HepG2 (cell line): Measurements from ENCODE around the gene NDUFAF8. TPM values are rescaled to one million over a fixed set of nuclear protein-coding genes. Genes with fewer than 3 reads are reported as not detected.

Source experiments
- CREB1 ChIP-seq, 2 experiments: fragments of 450-650 bp in 1 of 2; IDR thresholded peaks; 2 replicates each; pipeline ENCODE4 v1.6.1; 2016 to 2017; ENCODE audit warnings: control low read depth in 1 of 2, mild to moderate bottlenecking in 1 of 2, missing compliant biosample characterization in 1 of 2, missing genetic modification characterization in 1 of 2
- EP300 ChIP-seq, 3 experiments: sonication (generic) in 1 of 3; formaldehyde crosslinking in 1 of 3; IDR thresholded peaks; 2 replicates each; pipeline versions ENCODE4 v1.5.1 to v1.6.1; 2011 to 2020; ENCODE audit warnings: low read depth in 2 of 3, low read length in 2 of 3, borderline replicate concordance in 1 of 3, improper control_type of control experiment in 1 of 3, mild to moderate bottlenecking in 1 of 3, missing genetic modification reagents in 1 of 3, moderate library complexity in 1 of 3
- NRL ChIP-seq: sonication (generic); formaldehyde crosslinking; IDR thresholded peaks from 2 replicates; pipeline ENCODE4 v1.5.0; 2020; ENCODE audit warnings: missing genetic modification reagents, mild to moderate bottlenecking, moderate library complexity, borderline replicate concordance
- POLR2AphosphoS2 ChIP-seq: IDR thresholded peaks from 2 replicates; pipeline ENCODE4 v1.6.1; 2011; ENCODE audit warnings: low read depth, low read length, improper control_type of control experiment
- RFX1 ChIP-seq: fragments of 450-650 bp; IDR thresholded peaks from 2 replicates; pipeline ENCODE4 v1.6.1; 2017
- SMARCE1 ChIP-seq: fragments of 450-650 bp; IDR thresholded peaks from 2 replicates; pipeline ENCODE4 v1.6.1; 2017; ENCODE audit warnings: borderline replicate concordance
- ZMYM3 ChIP-seq: sonication (generic); formaldehyde crosslinking; IDR thresholded peaks from 2 replicates; pipeline ENCODE4 v1.5.1; 2020; ENCODE audit warnings: mild to moderate bottlenecking, missing genetic modification reagents
- ZNF20 ChIP-seq: sonication (generic); formaldehyde crosslinking; IDR thresholded peaks from 2 replicates; pipeline ENCODE4 v1.4.0; 2020; ENCODE audit warnings: mild to moderate bottlenecking, moderate library complexity, missing genetic modification reagents
- ZNF367 ChIP-seq: sonication (generic); formaldehyde crosslinking; IDR thresholded peaks from 2 replicates; pipeline ENCODE4 v1.4.0; 2020; ENCODE audit warnings: missing genetic modification reagents, borderline replicate concordance
- ZNF530 ChIP-seq: sonication (generic); formaldehyde crosslinking; IDR thresholded peaks from 2 replicates; pipeline ENCODE4 v1.5.0; 2020; ENCODE audit warnings: low read depth, mild to moderate bottlenecking, missing genetic modification reagents
- ZNF543 ChIP-seq: sonication (generic); formaldehyde crosslinking; IDR thresholded peaks from 2 replicates; pipeline ENCODE4 v1.4.0; 2020; ENCODE audit warnings: mild to moderate bottlenecking, missing genetic modification reagents
- ZNF644 ChIP-seq: IDR thresholded peaks from 2 replicates; pipeline ENCODE4 v1.6.1; 2016; ENCODE audit warnings: low read depth
- ZNF670 ChIP-seq: sonication (generic); formaldehyde crosslinking; IDR thresholded peaks from 2 replicates; pipeline ENCODE4 v1.8.0; 2022; ENCODE audit warnings: mild to moderate bottlenecking, missing genetic modification reagents, borderline replicate concordance
- ZNF776 ChIP-seq: sonication (generic); formaldehyde crosslinking; IDR thresholded peaks from 2 replicates; pipeline ENCODE4 v1.4.0; 2020; ENCODE audit warnings: mild to moderate bottlenecking, missing genetic modification reagents
- polyA plus RNA-seq, 8 experiments: library from polyadenylated mRNA; depleted of rRNA in 3 of 8; stranded (reverse) in 7 of 8; unstranded in 1 of 8; fragments of >200 nt; fragmentation: Illumina TruSeq in 4 of 8; extraction: Trizol in 4 of 8; gene quantifications; 2 replicates each; pipeline versions ENCODE4 v1.2.1 to v1.2.3, GENCODE V29; 2011 to 2016; ENCODE audit warnings: low read depth in 4 of 8, missing spikeins in 1 of 8, mixed read lengths in 1 of 8; ENCODE audit not compliant: insufficient read depth in 1 of 8
- total RNA-seq, 5 experiments: library from RNA; depleted of rRNA; stranded (reverse); fragments of >200 nt; fragmentation: Illumina TruSeq; extraction: Trizol; gene quantifications; 2 replicates each; pipeline ENCODE4 v1.2.3, GENCODE V29; 2016; ENCODE audit warnings: low read depth in 1 of 5
- TF ChIP-seq, protein P1 (sequence below): sonication (generic); formaldehyde crosslinking; IDR thresholded peaks from 2 replicates; pipeline ENCODE4 v1.4.0; 2020; ENCODE audit warnings: missing genetic modification reagents
- TF ChIP-seq, protein P2 (sequence below): sonication (generic); formaldehyde crosslinking; IDR thresholded peaks from 2 replicates; pipeline ENCODE4 v1.5.1; 2020; ENCODE audit warnings: mild to moderate bottlenecking, missing genetic modification reagents, borderline replicate concordance

NDUFAF8 gene
- total and polyA plus RNA-seq, 2 of the 13 experiments (the other 11 are each of a cell fraction or from before 2014, with no cell fraction given) = 75.6 to 233 TPM

DNA sequence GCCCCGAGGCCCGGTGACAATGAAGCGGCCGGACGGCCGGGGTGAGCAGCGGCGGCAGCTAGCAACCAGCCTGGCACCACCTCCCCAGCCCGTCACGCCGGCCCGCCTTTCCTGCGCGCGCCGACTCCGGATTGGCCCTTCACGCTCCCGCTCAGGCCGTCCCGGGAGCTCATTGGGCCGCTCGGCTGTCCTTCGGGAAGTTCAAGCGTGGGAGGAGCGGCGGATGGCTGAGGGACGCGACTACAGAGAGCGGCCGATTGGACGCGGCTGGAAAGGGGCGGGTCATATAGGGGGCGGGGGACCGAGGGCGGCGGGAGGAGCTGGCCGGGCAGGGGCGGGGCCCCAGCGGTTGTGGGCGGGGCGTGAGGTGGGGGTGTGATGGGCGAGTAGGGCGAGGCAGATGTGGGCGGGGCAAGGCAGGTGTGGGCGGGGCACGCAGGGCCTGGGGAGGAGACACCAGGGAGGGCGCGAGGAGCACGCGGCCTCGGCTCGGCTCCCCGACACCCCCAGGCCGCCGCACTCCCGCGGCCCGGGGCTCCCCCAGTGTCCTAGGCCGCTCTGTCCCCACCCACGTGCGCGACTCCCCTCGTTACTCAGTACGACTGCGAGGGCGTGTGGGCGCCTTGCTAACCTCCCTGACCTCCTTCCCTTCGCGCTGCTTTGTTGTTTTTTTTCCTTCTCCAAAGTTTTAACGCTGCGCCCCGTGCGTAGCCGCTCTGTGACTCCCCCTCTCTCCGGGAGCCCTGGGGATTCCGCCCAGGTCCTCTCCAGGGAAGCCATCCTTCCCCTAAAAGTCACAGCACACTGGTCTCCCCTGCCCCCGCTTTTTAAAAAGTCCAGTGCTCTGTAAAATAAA lies 16.0 kb upstream of the NDUFAF8 start, which contains the start of gene CEP131 (continued):
- TF ChIP-seq, protein P1, sequence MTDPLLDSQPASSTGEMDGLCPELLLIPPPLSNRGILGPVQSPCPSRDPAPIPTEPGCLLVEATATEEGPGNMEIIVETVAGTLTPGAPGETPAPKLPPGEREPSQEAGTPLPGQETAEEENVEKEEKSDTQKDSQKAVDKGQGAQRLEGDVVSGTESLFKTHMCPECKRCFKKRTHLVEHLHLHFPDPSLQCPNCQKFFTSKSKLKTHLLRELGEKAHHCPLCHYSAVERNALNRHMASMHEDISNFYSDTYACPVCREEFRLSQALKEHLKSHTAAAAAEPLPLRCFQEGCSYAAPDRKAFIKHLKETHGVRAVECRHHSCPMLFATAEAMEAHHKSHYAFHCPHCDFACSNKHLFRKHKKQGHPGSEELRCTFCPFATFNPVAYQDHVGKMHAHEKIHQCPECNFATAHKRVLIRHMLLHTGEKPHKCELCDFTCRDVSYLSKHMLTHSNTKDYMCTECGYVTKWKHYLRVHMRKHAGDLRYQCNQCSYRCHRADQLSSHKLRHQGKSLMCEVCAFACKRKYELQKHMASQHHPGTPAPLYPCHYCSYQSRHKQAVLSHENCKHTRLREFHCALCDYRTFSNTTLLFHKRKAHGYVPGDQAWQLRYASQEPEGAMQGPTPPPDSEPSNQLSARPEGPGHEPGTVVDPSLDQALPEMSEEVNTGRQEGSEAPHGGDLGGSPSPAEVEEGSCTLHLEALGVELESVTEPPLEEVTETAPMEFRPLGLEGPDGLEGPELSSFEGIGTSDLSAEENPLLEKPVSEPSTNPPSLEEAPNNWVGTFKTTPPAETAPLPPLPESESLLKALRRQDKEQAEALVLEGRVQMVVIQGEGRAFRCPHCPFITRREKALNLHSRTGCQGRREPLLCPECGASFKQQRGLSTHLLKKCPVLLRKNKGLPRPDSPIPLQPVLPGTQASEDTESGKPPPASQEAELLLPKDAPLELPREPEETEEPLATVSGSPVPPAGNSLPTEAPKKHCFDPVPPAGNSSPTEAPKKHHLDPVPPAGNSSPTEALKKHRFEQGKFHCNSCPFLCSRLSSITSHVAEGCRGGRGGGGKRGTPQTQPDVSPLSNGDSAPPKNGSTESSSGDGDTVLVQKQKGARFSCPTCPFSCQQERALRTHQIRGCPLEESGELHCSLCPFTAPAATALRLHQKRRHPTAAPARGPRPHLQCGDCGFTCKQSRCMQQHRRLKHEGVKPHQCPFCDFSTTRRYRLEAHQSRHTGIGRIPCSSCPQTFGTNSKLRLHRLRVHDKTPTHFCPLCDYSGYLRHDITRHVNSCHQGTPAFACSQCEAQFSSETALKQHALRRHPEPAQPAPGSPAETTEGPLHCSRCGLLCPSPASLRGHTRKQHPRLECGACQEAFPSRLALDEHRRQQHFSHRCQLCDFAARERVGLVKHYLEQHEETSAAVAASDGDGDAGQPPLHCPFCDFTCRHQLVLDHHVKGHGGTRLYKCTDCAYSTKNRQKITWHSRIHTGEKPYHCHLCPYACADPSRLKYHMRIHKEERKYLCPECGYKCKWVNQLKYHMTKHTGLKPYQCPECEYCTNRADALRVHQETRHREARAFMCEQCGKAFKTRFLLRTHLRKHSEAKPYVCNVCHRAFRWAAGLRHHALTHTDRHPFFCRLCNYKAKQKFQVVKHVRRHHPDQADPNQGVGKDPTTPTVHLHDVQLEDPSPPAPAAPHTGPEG (CRISPR knock-in tag) = peak; percentile 62; the same call in 1 of the 2 replicates
- peak; percentile 77; the same call in 1 of the 2 replicates for TF ChIP-seq ZNF776
- TF ChIP-seq ZMYM3 = peak; percentile 22; the same call in 1 of the 2 replicates
- no peak for TF ChIP-seq ZNF530 (CRISPR knock-in tag)
- no peak for TF ChIP-seq POLR2AphosphoS2
- no peak for TF ChIP-seq ZNF543 (CRISPR knock-in tag)
- TF ChIP-seq EP300 (IDR thresholded peaks at IDR 0.05; ENCODE audit: low read depth in 2 of 2, low read length in 2 of 2) = no peak
- TF ChIP-seq EP300 (CRISPR knock-in tag; IDR thresholded peaks at IDR 0.05; ENCODE audit: borderline replicate concordance) = peak; percentile 39; the same call in 1 of the 2 replicates
- TF ChIP-seq NRL (CRISPR knock-in tag) = peak; percentile 62
- TF ChIP-seq CREB1 (IDR thresholded peaks at IDR 0.05) = peak; percentile 91
- no peak; the same call in 1 of the 2 replicates for TF ChIP-seq CREB1 (CRISPR knock-in tag; IDR thresholded peaks at IDR 0.05)
- no peak for TF ChIP-seq ZNF644 (CRISPR knock-in tag)
- no peak for TF ChIP-seq RFX1
- TF ChIP-seq ZNF670 (CRISPR knock-in tag) = peak; percentile 76; the same call in 1 of the 2 replicates
- TF ChIP-seq SMARCE1 = no peak
- TF ChIP-seq ZNF20 (CRISPR knock-in tag) = 0 out of 2 replicates have a peak, but pooled peaks have one; percentile 57
- TF ChIP-seq, protein P2, sequence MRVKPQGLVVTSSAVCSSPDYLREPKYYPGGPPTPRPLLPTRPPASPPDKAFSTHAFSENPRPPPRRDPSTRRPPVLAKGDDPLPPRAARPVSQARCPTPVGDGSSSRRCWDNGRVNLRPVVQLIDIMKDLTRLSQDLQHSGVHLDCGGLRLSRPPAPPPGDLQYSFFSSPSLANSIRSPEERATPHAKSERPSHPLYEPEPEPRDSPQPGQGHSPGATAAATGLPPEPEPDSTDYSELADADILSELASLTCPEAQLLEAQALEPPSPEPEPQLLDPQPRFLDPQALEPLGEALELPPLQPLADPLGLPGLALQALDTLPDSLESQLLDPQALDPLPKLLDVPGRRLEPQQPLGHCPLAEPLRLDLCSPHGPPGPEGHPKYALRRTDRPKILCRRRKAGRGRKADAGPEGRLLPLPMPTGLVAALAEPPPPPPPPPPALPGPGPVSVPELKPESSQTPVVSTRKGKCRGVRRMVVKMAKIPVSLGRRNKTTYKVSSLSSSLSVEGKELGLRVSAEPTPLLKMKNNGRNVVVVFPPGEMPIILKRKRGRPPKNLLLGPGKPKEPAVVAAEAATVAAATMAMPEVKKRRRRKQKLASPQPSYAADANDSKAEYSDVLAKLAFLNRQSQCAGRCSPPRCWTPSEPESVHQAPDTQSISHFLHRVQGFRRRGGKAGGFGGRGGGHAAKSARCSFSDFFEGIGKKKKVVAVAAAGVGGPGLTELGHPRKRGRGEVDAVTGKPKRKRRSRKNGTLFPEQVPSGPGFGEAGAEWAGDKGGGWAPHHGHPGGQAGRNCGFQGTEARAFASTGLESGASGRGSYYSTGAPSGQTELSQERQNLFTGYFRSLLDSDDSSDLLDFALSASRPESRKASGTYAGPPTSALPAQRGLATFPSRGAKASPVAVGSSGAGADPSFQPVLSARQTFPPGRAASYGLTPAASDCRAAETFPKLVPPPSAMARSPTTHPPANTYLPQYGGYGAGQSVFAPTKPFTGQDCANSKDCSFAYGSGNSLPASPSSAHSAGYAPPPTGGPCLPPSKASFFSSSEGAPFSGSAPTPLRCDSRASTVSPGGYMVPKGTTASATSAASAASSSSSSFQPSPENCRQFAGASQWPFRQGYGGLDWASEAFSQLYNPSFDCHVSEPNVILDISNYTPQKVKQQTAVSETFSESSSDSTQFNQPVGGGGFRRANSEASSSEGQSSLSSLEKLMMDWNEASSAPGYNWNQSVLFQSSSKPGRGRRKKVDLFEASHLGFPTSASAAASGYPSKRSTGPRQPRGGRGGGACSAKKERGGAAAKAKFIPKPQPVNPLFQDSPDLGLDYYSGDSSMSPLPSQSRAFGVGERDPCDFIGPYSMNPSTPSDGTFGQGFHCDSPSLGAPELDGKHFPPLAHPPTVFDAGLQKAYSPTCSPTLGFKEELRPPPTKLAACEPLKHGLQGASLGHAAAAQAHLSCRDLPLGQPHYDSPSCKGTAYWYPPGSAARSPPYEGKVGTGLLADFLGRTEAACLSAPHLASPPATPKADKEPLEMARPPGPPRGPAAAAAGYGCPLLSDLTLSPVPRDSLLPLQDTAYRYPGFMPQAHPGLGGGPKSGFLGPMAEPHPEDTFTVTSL (CRISPR knock-in tag) = no peak
- 0 out of 2 replicates have a peak, but pooled peaks have one; percentile 54 for TF ChIP-seq ZNF367
